ENCODE data around the gene FAM241A.
A peak's percentile ranks its signal among the peaks of the same experiment; 100 is the strongest.

The FAM241A gene

DNA sequence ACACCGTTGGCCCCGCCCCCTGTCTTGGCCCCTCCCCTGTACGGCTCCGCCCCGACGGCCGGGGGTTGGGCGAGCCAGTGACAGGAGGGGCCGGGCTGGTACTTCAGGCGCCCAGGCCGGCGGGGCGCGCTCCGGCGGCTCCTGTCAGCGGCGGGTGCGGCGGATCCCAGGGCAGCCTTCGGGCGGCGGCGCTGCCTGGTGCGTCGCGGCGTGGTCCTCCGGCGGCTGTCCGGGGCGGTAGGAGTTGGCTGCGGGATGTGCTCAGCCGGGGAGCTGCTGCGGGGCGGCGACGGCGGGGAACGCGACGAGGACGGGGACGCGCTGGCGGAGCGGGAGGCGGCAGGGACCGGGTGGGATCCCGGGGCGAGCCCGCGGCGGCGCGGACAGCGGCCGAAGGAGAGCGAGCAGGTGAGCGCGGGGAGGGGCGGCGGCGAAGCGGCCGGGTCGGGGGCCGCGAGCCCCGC lies at the start of gene FAM241A:
TSS of gene FAM241A (plus strand) at position 129 of the 464 bp plus-strand sequence. CDS start at position 256, 127 bp downstream.
- no peak for TF ChIP-seq CTCF (IDR thresholded peaks at IDR 0.05; ENCODE audit: insufficient read depth, low read depth, low read length, missing control alignments)
- peak; percentile 86 for DNase-seq (ENCODE audit: low read depth)
- H3K4me3 ChIP-seq (ENCODE audit: low read length), result peak within 1 kb of the TSS; percentile 77

GRCh38 chr4:112098841-112099530 lies 46.3 kb upstream of the FAM241A start:
- no peak for DNase-seq (ENCODE audit: low read depth)

DNA sequence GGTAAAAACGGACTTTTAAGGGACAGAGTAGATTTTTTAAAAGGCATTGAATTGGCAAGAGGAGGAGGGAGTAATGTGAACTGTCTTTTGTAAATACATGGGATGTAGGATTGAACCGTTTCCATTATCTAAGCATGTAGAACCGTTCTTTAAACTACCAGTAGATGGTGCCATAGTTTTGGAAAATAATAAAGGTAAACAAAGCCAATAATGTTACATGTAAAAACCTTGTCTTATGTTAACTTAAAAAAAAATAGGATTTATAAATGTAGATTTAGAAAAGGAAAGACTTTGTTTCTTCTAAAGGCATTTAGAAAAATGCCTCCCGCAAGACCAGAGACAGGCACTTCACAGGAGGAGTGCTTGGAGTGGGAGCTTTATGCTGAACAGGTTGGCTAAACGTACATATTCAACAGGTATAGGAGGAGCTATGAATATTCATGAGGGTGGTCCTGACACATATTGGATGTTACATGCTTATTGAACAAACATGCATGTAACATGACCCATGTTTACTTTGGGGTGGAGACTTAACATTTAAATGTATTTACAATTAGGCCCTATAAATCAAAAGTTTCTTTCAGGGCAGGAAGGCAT lies 45.5 kb upstream of the FAM241A start:
- peak; percentile 50 for TF ChIP-seq CTCF (IDR thresholded peaks at IDR 0.05; ENCODE audit: insufficient read depth, low read depth, low read length, missing control alignments)
- DNase-seq (ENCODE audit: low read depth), result peak; percentile 67
- H3K4me3 ChIP-seq (ENCODE audit: low read length), result no peak overlapping the region

More at GRCh38 chr4:112098841-112099530, 46.3 kb upstream of the FAM241A start:
- no peak overlapping the region for H3K4me3 ChIP-seq (ENCODE audit: low read length)
- no peak for TF ChIP-seq CTCF (IDR thresholded peaks at IDR 0.05; ENCODE audit: insufficient read depth, low read depth, low read length, missing control alignments)

DNA sequence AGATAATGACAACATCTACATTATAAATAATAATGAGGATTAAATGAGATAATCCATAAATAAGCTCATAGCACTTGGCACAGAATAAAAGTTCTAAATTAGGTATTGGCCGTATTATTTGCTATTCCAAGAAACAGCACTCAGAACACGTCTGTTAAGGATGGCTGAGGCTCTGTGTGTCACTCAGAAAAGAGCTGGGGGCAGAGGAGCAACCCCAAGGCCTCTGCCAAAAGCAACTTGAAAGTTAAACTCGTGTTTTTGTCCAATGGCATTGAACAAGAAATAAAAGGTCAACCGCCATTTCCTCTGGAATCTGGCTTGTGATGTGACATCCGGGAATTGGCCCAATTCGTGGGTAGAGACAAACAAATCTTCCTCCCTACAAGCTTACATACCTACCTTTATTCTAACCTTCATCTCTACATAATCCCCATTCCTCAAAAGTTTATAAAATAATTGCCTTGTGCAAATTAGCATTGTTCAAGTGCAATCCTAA lies 42.3 kb upstream of the FAM241A start:
- H3K4me3 ChIP-seq (ENCODE audit: low read length), result no peak overlapping the region
- no peak for DNase-seq (ENCODE audit: low read depth)
- TF ChIP-seq CTCF (IDR thresholded peaks at IDR 0.05; ENCODE audit: insufficient read depth, low read depth, low read length, missing control alignments), result no peak

DNA sequence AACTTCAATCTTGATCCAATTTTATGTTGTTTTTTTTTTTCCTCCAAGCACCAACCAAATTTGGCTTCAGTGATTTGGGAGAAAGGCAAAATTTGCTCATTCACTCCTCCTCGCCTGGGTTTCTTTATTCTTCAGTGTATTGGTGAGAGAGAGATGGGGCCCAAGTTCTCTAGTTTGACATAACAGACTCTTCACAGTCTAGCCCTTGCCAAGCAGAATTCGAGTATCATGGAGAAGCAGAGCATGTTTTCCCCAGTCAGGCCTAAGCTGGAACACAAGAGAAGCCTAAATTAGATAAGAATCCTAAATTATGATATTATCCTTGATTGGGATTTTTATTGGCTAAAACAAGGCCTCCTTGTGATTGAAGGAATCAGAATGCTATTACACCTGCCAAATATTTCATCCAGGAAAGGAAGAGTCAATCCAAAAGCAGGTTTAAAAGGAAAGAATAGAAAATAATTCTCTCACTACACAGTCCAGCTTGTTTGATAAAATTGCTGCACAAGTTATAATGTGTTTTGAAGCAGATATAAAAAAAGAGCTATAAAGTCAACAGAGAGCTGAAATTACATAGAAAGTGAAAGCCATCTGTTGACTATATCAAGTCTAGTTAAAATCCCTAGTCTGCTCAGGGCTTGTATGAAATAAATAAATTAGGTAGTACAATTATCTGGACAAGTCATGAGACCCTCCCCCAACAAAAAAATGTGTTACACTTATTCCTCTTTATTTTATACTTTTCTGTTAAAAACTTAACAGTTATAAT lies 39.9 kb upstream of the FAM241A start:
- H3K4me3 ChIP-seq (ENCODE audit: low read length), result no peak overlapping the region
- TF ChIP-seq CTCF (IDR thresholded peaks at IDR 0.05; ENCODE audit: insufficient read depth, low read depth, low read length, missing control alignments), result no peak
- DNase-seq (ENCODE audit: low read depth), result no peak

- DNase-seq (ENCODE audit: low read depth), result peak; percentile 69
- H3K4me3 ChIP-seq (ENCODE audit: low read length), result no peak overlapping the region
- TF ChIP-seq CTCF (IDR thresholded peaks at IDR 0.05; ENCODE audit: insufficient read depth, low read depth, low read length, missing control alignments), result peak; percentile 5
Observed at GRCh38 chr4:112109360-112110058, 35.7 kb upstream of the FAM241A start.

Data from epithelial cell of esophagus (primary cell).